Astrocyte (in vitro differentiated cells and primary cell): ENCODE data around the gene GAS6.

Experiments used
- CTCF ChIP-seq: IDR thresholded peaks from 2 replicates; pipeline ENCODE4 v1.5.1; 2011; ENCODE audit warnings: low read depth, mild to moderate bottlenecking, inconsistent platforms, low read length, moderate library complexity; ENCODE audit not compliant: insufficient read depth
- EZH2 ChIP-seq: IDR thresholded peaks from 2 replicates; pipeline ENCODE4 v1.6.1; 2012; ENCODE audit warnings: mild to moderate bottlenecking, low read length, inconsistent platforms; ENCODE audit not compliant: insufficient read depth

- no peak for TF ChIP-seq CTCF
- no peak for TF ChIP-seq EZH2
Measured at GRCh38 chr13:113839536-113840204, 24.2 kb downstream of the GAS6 start.
